ENCODE data around the gene MLLT1.

- TF ChIP-seq CTCF (conservative IDR thresholded peaks at IDR 0.05) (no peak), EZH2 (IDR thresholded peaks at IDR 0.05; ENCODE audit: low read depth) (no peak)
These were observed 67.1 kb downstream of the MLLT1 start for GRCh38 chr19:6212403-6213265.
